HG03432 (cell line): Measurements from ENCODE around the gene HSDL1.

ENCODE experiments used
- ATAC-seq: cut with Tn5 transposase; IDR thresholded peaks from one replicate; pipeline ENCODE4 v1.9.1; 2021; ENCODE audit warnings: mild to moderate bottlenecking, moderate library complexity; ENCODE audit not compliant: unreplicated experiment

HSDL1 gene

DNA sequence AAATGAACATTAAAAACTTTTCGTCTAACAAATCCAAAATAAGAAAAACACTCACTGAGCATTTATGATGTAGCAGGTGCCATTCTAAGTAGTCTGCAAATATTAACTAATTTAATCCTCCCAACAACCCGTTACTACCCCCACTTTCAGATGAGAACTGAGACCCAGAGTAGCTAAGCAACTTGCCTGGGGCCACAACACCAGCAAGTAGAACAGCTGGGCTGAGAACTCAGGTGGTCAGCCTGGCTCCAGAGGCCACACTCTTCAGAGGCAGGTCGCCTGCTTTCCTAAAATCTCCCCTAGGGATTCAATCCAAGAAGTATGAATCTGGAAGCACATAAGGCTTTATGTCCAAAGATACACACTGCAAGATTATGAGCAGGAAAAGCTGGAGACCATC lies 34.5 kb downstream of the HSDL1 start:
- ATAC-seq = no peak

DNA sequence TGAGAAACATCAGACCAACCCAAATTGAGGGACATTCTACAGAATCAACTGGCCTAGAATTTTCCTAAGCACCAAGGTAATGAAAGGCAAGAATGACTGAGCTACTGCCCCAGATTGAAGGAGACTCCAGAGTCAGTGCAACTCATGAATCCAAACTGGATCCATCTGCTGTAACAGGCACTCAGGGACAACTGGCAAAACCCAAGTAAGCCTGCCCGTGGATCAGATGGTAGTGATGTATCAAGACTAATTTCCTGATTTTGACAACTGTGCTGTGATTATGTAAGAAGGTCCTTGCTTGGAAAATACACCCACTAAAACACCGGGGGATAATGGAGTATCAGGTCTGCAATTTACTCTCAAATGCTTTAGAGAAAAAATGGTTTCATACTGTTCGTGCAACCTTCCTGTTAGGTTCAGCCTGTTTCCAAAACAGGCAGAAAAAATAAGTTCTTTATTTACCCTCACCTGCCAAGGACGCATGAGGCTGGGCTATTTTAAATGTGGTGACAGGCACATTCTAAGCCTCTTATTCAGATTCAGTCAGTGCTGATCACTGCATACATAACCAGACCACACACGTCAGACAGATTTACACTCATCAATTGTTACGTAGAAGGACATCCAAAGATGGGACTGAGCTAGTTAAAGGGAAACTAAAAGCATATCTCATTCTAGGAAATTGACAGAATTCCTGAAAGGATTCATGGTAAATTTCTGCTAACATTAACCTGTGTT lies 35.2 kb downstream of the HSDL1 start:
- ATAC-seq = no peak

DNA sequence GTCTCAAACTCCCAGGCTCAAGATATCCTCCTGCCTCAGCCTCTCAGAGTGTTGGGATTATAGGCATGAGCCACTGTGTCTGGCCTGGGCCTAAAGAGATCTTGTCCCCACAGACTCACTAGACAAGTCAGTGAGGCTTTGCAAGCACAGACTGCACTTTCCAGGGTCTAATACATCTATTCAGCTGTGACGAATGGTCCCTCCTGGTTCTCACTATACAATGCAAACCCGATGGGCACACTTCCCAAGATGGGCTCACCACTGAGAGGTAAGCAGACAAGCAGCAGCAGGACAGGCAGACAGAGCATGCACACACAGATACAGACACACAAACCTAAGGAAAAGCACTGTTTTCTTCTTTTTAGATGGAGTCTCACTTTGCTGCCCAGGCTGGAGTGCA lies 37.1 kb downstream of the HSDL1 start:
- no peak for ATAC-seq

DNA sequence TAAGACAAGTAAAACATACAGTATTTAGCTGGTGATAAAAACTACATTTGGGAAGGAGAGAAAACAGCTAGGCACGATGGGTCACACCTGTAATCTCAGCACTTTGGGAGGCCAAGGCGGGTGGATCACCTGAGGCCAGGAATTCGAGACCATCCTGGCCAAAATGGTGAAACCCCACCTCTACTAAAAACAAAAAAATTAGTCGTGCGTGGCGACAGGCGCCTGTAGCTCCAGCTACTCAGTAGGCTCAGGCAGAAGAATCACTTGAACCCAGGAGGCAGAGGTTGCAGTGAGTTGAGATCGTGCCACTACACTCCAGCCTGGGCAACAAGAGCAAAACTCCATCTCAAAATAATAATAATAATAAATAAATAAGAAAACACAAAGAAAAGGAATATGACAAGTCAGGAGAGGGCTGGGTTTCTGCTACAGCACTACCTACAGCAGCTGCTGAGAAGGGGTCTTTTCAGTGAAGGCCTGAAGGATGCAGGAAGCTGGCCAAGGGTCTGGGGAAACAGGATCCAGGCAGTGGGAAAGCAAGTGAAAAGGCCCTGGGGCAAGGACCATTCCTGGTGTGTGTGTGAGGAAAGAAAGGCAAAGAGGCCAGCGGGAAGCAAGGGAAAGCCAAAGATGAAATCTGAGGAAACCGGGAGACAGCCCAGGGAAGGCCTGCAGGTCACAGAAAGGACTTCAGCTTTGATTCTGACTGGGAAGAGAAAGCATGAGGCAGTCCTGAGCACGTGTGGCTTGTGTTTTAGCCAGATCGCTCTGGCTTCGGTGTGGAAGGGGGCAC lies 38.8 kb downstream of the HSDL1 start:
- ATAC-seq = no peak

DNA sequence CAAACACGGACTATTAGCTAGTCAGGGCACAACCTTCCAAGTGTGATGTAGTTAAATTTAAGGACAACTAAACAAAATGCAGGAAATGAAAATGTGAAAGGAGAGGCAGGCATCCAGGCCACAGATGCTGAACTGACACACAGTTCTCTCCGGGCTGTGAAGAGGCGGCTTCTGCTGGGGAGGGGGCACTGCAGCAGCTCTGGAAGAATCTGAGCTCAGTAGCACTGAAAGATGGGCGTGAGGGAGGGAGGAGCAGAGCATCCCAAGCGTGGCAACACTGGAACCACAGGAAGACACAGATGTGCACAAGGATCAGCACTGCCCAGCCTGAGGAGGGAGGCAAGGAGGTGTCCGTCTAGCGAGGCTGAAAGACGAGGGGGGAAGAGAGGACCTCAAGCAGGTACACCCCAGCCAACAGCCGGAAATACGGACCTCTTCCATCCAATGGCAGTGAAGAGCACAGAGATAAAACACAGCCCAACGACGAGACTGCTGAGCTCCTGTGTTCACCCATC lies 39.6 kb downstream of the HSDL1 start:
- ATAC-seq = no peak

DNA sequence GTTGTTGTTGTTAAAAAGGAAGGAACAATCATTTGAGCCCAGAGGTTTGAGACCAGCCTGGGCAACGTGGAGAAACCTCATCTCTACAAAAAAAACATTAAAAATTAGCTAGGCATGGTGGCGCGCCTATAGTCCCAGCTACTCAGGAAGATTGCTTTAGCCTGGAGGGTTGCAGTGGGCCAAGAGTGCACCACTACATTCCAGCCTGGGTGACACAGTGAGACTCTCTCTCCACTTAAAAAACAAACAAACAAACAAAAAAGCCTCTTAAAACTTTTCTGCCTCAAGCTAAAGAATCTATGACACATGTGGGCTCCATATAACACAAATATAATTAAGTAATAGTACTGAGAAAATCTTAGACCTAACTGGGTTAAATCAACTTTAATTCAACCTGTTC lies 40.7 kb downstream of the HSDL1 start:
- no peak for ATAC-seq

DNA sequence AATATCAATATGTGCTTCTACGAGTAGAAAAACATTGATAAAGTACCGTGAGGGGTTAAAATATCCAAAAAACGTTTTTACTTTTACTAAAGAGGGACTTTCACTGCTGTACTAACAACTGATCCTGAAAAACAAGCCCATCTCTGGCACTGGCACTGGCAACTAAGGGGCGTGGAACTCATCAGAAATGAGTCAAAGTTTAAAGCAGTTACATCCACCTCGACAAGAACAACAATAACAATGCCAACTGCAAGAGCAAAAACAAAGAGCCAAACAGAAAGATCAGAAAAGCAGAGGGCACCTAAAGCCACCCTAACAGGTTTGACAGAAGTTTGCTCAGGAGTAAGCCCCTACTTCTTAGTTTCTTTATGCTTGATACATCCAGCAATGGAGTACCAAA lies 41.3 kb downstream of the HSDL1 start:
- no peak for ATAC-seq

DNA sequence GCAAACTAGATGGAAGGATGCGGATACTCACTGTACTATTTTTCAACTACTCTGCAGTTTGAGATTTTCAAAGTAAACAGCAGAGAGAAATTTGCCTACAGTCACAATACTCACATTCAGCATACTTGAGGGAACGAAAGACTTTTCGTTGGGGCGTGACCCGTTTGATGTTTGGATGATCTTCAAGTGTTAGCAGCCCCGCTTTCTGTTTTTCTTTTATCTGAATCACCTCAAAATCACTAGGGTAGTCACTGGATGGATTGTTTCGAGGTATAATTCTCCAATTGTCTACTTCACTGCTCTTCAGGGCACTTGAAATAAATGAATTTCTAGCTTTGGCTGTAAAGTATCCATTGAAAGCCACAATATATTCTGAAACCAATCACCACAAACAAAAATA lies 46.0 kb downstream of the HSDL1 start:
- no peak for ATAC-seq

DNA sequence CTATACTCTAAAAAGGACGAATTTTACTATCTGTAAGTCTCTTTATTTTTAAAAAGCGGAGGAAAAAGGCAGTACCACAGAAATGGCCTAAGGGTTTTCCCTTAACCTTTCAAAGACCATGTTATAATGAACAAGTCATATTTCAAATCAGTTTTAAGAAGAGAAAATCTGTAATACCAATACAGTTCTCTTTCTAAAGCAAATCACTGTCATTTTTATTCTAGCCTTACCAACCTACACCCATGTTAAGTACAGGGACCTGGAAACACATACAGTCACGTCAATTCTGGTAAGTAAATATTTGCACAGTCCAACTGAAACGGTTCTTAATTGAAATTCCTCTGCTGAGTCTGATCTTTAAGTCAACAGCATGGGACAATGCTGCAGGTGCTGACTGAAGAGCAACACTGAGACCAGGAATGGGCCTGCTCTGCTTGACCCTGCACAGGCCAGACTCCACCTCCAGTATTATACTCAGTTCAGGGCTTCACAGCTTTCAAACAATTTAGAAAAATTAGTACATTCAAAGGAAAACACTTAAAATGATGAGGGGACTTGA lies 48.5 kb downstream of the HSDL1 start:
- no peak for ATAC-seq

DNA sequence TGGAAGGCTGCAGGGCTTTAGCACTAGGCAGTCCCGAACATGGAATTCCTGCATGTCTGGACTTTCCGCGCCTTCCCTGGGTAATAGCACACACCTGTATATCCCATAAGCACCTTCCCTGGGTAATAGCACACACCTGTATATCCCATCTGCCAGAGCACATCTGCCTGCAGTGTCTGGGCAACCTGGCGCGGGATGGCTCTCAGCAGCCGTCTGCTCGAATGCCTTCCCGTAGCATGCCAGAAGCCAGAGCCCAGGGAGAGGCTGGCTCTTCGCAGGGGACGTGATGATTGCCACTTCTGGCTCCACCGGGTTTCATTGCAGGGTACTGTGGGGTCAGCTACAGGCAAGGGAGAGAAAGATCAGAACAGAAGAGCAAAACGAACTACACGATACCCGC lies 49.5 kb downstream of the HSDL1 start:
- no peak for ATAC-seq

DNA sequence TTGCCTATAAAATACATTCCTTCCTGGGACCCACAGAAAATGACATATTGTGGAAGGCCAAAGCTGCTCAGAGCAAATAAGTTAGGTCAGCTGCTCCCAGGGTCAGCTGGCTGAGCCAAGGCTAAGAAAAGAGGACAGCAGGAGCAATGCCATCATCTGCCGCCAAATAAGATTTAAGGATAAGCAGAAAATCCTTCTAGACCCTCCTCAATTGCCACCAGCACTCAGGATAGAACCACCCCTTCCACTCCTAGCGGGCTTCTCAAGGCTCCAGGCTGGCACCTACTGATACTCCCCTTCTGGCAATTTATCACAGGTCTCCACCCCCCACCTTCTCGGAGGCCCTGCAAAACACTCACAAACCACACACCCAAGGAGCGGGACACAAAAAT lies 51.1 kb downstream of the HSDL1 start:
- ATAC-seq = no peak

DNA sequence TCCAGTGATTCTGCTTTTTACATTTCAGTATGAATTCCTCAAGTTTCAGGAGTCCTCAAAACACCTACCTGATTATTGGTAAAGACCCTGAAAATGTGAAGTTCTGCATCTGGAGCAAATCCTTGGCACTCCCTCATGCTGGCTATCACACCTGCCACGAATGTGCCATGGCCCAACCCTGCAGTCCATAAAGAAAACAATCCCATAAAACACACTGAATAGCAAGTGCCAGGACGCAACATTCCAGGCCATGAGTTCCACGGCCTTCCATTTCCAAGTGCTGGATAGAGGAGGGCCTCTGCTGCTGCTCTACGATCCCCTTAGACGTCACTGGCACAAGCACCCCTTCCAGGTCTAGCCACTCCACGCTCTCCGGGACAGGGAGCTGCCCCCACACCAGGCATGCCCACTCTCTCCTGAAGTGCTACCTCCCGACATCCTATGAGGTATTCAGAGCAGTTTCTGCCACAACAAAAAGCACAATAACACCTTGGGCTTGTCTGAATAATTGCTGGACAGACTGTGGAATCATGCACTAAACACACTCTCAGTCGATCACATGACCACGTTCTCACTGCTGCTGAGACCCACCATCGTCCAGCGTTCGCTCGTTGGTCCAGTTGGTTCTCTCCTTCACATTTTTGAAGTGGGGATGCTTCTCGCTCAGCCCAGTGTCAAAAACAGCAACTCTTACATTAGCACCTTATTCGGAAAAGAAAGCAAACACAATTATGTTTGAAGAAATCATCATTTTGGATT lies 51.7 kb downstream of the HSDL1 start:
- no peak for ATAC-seq

DNA sequence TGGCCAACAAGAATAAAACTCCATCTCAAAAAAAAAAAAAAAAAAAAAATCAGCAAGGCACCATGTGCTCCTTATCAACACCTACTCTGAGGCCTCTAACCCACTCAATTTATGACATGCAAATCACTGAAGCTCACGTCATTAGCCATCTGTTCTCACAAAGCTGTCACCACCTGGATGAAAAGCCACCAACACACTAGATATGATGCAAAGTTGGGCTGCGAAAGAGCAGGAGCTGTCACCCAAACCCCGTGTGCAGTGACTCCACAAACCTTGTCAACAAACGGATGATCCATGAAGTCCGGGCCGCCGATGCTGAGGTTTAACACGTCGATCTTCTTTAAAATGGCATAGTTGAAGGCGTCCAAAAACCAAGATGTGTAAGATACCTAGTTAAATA lies 53.5 kb downstream of the HSDL1 start:
- ATAC-seq = no peak

DNA sequence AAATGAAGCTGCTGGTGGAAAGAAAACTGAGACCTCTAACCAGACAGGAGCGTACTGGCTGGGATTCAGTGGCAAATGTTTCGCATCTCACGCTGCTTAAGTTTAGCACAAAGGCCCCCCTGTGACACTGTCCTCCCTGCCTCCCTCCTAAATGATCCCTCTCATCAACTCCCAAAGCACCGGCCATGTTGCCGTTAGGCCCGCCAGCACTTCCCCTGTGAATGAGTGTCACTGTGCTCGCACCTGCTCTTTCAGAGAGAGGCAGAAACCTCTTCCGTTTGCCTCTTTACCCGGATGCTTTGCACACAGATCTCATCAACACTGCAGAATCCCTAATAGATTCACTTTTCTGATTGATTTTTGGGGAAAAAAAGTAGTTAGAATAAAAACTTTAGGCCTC lies 54.8 kb downstream of the HSDL1 start:
- no peak for ATAC-seq

DNA sequence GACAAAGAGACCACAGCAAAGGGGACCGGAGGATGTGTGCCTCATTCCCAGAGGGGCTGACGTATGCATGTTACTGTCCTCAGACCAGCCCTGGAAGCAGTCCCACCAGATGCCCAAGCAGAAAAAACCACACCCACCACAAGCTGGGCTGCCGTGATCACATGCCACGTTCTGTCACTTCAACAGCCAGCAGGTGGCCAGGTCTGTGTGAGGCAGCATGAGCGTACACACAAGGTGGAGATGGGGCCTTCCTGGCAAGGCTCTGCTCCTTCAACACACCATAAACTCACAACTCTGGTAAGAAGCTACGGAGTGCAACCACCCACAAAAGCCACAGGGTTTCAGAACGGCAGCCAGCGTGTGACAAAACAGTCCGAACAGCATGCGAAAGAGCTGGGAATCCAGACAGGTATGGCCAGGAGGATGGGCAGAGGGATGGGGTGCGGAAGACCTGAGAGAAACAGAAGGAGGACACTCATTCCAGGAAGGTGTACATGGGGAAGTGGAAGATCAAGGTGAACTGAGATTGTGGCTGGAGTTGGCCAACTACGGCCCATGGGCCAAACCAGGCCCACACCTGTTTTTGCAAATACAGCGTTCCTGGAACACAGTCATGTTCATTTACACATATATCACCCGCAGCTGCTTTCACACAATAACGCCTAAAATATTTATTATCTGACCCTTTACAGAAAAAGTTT lies 56.1 kb downstream of the HSDL1 start:
- ATAC-seq = peak; percentile 87

DNA sequence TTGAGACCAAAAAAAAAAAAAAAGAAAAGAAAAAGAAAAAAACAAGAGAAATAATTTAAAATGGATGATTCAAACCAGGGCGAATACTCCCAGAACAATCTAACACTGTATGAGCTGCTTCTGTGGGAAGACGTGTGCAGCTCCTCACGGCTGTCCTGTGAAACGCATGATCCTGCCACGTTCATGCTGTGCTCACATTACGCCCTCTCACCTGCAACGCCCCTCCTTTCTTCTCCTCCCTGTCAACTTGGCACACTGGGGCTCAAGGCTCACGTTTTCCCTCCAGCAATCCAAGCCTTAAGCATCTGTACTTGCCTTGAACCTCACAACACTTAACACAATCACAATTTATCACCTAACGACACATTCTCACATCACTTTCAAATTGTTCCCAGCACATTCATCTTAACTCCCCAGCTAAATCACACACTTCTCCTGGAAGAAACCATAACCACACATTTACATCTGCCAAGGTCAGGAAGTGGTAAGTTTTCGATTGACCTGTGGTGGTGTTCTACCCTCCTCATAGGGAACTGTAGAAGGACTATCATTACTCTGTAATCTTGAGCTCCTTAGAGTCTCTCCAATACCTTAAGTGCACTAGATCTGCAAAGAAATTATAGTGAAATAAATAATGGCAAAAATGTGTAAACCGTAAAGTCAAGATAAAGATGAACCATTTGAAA lies 57.4 kb downstream of the HSDL1 start:
- no peak for ATAC-seq

DNA sequence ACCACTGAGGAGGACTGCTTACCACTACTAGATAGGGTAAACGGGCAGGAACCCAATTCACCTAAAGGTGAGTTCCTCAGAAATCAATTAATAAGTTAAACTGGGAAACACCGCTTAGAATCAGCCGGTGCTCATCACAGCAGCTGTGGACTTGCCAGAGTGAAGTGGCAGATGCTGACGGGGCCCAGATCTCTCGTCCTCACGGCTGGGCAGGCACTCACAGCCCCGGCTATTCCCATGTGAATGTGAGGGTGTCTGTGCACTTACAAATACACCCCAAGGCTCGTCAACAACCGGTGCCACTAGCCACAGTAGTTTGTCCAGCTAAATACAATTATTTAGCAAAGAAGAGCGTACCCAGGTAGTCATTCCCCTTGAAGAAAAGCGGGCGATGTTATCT lies 58.0 kb downstream of the HSDL1 start:
- ATAC-seq = no peak

DNA sequence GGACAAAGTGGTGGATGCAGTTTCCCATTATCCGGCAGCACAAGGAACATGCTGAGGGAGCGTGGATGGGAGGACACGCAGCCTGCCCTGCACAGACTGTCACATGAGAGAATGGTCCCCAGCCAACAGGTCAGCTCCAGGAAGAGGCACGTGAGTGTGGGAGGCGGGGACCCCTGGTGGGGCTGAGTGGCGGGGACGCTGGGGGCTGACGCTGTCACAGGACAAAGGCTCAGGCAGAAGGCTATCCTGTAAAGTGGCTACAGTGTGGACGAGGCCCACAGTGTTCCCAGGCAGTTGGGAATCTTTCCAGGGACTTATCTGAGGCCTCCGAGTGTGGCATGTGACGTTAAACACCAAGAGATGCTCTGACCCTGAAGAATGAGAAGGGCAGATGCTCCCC lies 58.6 kb downstream of the HSDL1 start:
- ATAC-seq = no peak

DNA sequence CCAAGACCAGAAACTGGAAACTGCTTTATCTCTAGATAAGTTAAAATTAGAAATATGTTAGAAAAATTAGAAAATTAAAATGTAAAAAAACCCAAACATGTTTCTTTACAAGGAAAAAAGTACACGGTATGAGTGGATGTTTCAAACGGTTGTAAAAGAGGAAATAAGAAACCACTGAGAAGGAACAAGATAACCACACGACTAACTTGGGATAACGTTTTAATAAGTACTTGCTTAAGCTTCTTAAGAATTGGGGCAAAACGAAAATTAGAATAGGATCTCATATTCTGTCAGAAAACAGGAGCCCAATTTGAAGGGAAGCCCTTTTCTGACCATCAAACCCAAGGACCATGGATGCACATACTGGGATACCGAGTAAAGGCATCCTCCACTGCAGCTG lies 59.2 kb downstream of the HSDL1 start:
- ATAC-seq = no peak

DNA sequence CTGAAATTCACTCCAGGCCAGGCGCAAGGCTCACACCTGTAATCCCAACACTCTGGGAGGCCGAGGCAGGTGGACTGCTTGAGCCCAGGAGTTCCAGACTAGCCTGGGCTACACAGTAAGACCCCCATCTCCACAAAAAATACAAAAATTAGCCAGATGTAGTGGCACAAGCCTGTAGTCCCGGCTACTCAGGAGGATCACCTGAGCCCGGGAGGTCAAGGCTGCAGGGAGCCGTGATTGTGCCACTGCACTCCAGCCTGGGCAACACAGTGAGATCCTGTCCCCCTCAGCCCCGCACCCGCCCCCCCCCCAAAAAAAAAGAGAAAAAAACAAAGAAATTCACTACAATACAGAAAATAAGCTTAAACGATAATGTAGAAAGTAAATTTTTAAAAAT lies 59.7 kb downstream of the HSDL1 start:
- no peak for ATAC-seq
